Activated T-helper 2 cell treated with anti-CD3 and anti-CD28 coated beads, Interferon-gamma antibody, Interleukin-2, Interleukin-4, amounts not matched to agents 10 μg/mL and 5 μg/mL and 100 μg/mL, durations not matched to agents 14 hours and 24 hours and 36 hours (primary cell): ENCODE results near the gene RNF113B. TPM values are rescaled to one million over a fixed set of nuclear protein-coding genes. Genes with fewer than 3 reads are reported as not detected.

Experiments
- DNase-seq: peaks from one replicate; pipeline ENCODE4 v3.0.0; 2021; ENCODE audit warnings: low spot score
- H3K27ac Mint-ChIP-seq: one replicate; pipeline ENCODE4 v1.8.0; 2021; ENCODE audit warnings: mixed read lengths
- H3K27me3 Mint-ChIP-seq: one replicate; pipeline ENCODE4 v1.8.0; 2021; ENCODE audit warnings: low read depth, mixed read lengths
- H3K36me3 Mint-ChIP-seq: one replicate; pipeline ENCODE4 v1.8.0; 2021; ENCODE audit warnings: low read depth, mixed read lengths
- H3K4me1 Mint-ChIP-seq: one replicate; pipeline ENCODE4 v1.8.0; 2021; ENCODE audit warnings: low read depth, mixed read lengths
- H3K4me3 Mint-ChIP-seq: one replicate; pipeline ENCODE4 v1.8.0; 2021; ENCODE audit warnings: low read depth, mild to moderate bottlenecking, moderate library complexity, mixed read lengths
- H3K9me3 Mint-ChIP-seq: one replicate; pipeline ENCODE4 v1.8.0; 2021; ENCODE audit warnings: mixed read lengths
- intact Hi-C: fragments of 100-400 bp; cut with micrococcal nuclease; formaldehyde crosslinking; loops from one replicate; pipeline ENCODE4 v1.15.1; 2023
- total RNA-seq: library from RNA; stranded (reverse); gene quantifications from 2 replicates; pipeline ENCODE4 v1.2.3, GENCODE V29; 2022

The RNF113B gene
- total RNA-seq, 1 donor from 2014 or later: not detected

GRCh38 chr13:98216135-98216565, 39.1 kb upstream of the RNF113B start:
- DNase-seq: no peak
- Mint-ChIP-seq H3K4me1 (no peaks in the 10 kb centered on the region), H3K27me3 (peaks cover 2% of the 10 kb centered on the region), H3K9me3 (no peaks in the 10 kb centered on the region), H3K4me3 (no peak overlapping the region), H3K27ac (no peak overlapping the region), H3K36me3 (no peaks in the 10 kb centered on the region)
- intact Hi-C loops: no loop called here

- intact Hi-C loops: no loop called here
- no peaks in the 10 kb centered on the region for H3K9me3 Mint-ChIP-seq
- no peak for DNase-seq
- no peak overlapping the region for H3K4me3 Mint-ChIP-seq
- peaks cover 1% of the 10 kb centered on the region for H3K27me3 Mint-ChIP-seq
- H3K4me1 Mint-ChIP-seq: no peaks in the 10 kb centered on the region
- H3K36me3 Mint-ChIP-seq: no peaks in the 10 kb centered on the region
- H3K27ac Mint-ChIP-seq: no peak overlapping the region
These were observed 38.4 kb upstream of the RNF113B start for GRCh38 chr13:98215508-98215907.

- DNase-seq: no peak
- Mint-ChIP-seq H3K9me3 (no peaks in the 10 kb centered on the region), H3K27me3 (peaks cover 1% of the 10 kb centered on the region), H3K4me1 (no peaks in the 10 kb centered on the region), H3K36me3 (no peaks in the 10 kb centered on the region), H3K27ac (no peak overlapping the region), H3K4me3 (no peak overlapping the region)
- intact Hi-C loops: no loop called here
These were observed 37.6 kb upstream of the RNF113B start for GRCh38 chr13:98214707-98215106.

GRCh38 chr13:98214008-98214643, 37.1 kb upstream of the RNF113B start:
- no peaks in the 10 kb centered on the region for H3K4me1 Mint-ChIP-seq
- no peak overlapping the region for H3K4me3 Mint-ChIP-seq
- intact Hi-C loops: no loop called here
- DNase-seq: no peak
- no peak overlapping the region for H3K27ac Mint-ChIP-seq
- peaks cover 1% of the 10 kb centered on the region for H3K27me3 Mint-ChIP-seq
- H3K36me3 Mint-ChIP-seq: no peaks in the 10 kb centered on the region
- H3K9me3 Mint-ChIP-seq: no peaks in the 10 kb centered on the region

GRCh38 chr13:98213354-98213753, 36.3 kb upstream of the RNF113B start:
- intact Hi-C loops: no loop called here
- H3K27ac Mint-ChIP-seq: no peak overlapping the region
- no peaks in the 10 kb centered on the region for H3K4me1 Mint-ChIP-seq
- no peaks in the 10 kb centered on the region for H3K27me3 Mint-ChIP-seq
- DNase-seq: no peak
- no peaks in the 10 kb centered on the region for H3K9me3 Mint-ChIP-seq
- no peak overlapping the region for H3K4me3 Mint-ChIP-seq
- H3K36me3 Mint-ChIP-seq: no peaks in the 10 kb centered on the region

- no peak overlapping the region for H3K27ac Mint-ChIP-seq
- no peak for DNase-seq
- intact Hi-C loops: no loop called here
- no peak overlapping the region for H3K4me3 Mint-ChIP-seq
- no peaks in the 10 kb centered on the region for H3K27me3 Mint-ChIP-seq
- no peaks in the 10 kb centered on the region for H3K4me1 Mint-ChIP-seq
- H3K36me3 Mint-ChIP-seq: no peaks in the 10 kb centered on the region
- H3K9me3 Mint-ChIP-seq: no peaks in the 10 kb centered on the region
These were observed 35.7 kb upstream of the RNF113B start for GRCh38 chr13:98212763-98213162.

GRCh38 chr13:98208606-98209005, 31.5 kb upstream of the RNF113B start:
- intact Hi-C loops: no loop called here

GRCh38 chr13:98207416-98207815, 30.3 kb upstream of the RNF113B start:
- Mint-ChIP-seq H3K36me3 (no peaks in the 10 kb centered on the region), H3K27ac (no peak overlapping the region), H3K9me3 (peaks cover 4% of the 10 kb centered on the region), H3K4me1 (no peaks in the 10 kb centered on the region), H3K27me3 (no peaks in the 10 kb centered on the region), H3K4me3 (no peak overlapping the region)
- no peak for DNase-seq
- intact Hi-C loops: no loop called here

More at GRCh38 chr13:98208606-98209005, 31.5 kb upstream of the RNF113B start:
- peaks cover 4% of the 10 kb centered on the region for H3K9me3 Mint-ChIP-seq
- H3K4me1 Mint-ChIP-seq: no peaks in the 10 kb centered on the region
- H3K27me3 Mint-ChIP-seq: no peaks in the 10 kb centered on the region
- H3K27ac Mint-ChIP-seq: no peak overlapping the region
- DNase-seq: no peak
- H3K36me3 Mint-ChIP-seq: no peaks in the 10 kb centered on the region
- H3K4me3 Mint-ChIP-seq: no peak overlapping the region

GRCh38 chr13:98206946-98207345, 29.9 kb upstream of the RNF113B start:
- Mint-ChIP-seq H3K4me1 (no peaks in the 10 kb centered on the region), H3K4me3 (no peak overlapping the region), H3K27me3 (no peaks in the 10 kb centered on the region), H3K27ac (no peak overlapping the region), H3K9me3 (peaks cover 4% of the 10 kb centered on the region), H3K36me3 (no peaks in the 10 kb centered on the region)
- intact Hi-C loops: no loop called here
- no peak for DNase-seq

- Mint-ChIP-seq H3K27me3 (no peaks in the 10 kb centered on the region), H3K36me3 (no peaks in the 10 kb centered on the region), H3K4me3 (no peak overlapping the region), H3K4me1 (no peaks in the 10 kb centered on the region), H3K27ac (no peak overlapping the region), H3K9me3 (peaks cover 4% of the 10 kb centered on the region)
- DNase-seq: no peak
- intact Hi-C loops: no loop called here
These were observed 27.5 kb upstream of the RNF113B start for GRCh38 chr13:98204546-98204945.

GRCh38 chr13:98203646-98204326, 26.7 kb upstream of the RNF113B start:
- DNase-seq: no peak
- peaks cover 4% of the 10 kb centered on the region for H3K9me3 Mint-ChIP-seq
- intact Hi-C loops: no loop called here
- no peak overlapping the region for H3K4me3 Mint-ChIP-seq
- no peaks in the 10 kb centered on the region for H3K27me3 Mint-ChIP-seq
- H3K36me3 Mint-ChIP-seq: no peaks in the 10 kb centered on the region
- H3K4me1 Mint-ChIP-seq: no peaks in the 10 kb centered on the region
- no peak overlapping the region for H3K27ac Mint-ChIP-seq

- Mint-ChIP-seq H3K4me1 (no peaks in the 10 kb centered on the region), H3K4me3 (no peak overlapping the region), H3K27ac (no peak overlapping the region), H3K9me3 (peaks cover 4% of the 10 kb centered on the region), H3K36me3 (no peaks in the 10 kb centered on the region), H3K27me3 (no peaks in the 10 kb centered on the region)
- DNase-seq: no peak
- intact Hi-C loops: no loop called here
These were observed 24.9 kb upstream of the RNF113B start for GRCh38 chr13:98201984-98202383.

- H3K9me3 Mint-ChIP-seq: peaks cover 4% of the 10 kb centered on the region
- H3K4me1 Mint-ChIP-seq: no peaks in the 10 kb centered on the region
- intact Hi-C loops: no loop called here
- DNase-seq: no peak
- no peaks in the 10 kb centered on the region for H3K27me3 Mint-ChIP-seq
- no peaks in the 10 kb centered on the region for H3K36me3 Mint-ChIP-seq
- no peak overlapping the region for H3K4me3 Mint-ChIP-seq
- H3K27ac Mint-ChIP-seq: no peak overlapping the region
These were observed 24.1 kb upstream of the RNF113B start for GRCh38 chr13:98201189-98201588.
